DMS114 treated with DMSO at 0.1 percent for 48 hours (cell line): ENCODE data around the gene LRP6.

Source experiments
- DNase-seq: peaks from one replicate; lab custom pipeline; 2025; ENCODE audit not compliant: unreplicated experiment; lab: John Stamatoyannopoulos, UW

LRP6 gene

GRCh38 chr12:12216349-12217017 lies 50.4 kb downstream of the LRP6 start:
- DNase-seq, result no peak

GRCh38 chr12:12214635-12215131 lies 52.2 kb downstream of the LRP6 start:
- no peak for DNase-seq

- no peak for DNase-seq
Measured at GRCh38 chr12:12214201-12214600, 52.6 kb downstream of the LRP6 start.

- DNase-seq, result no peak
Measured at GRCh38 chr12:12212769-12213168, 54.1 kb downstream of the LRP6 start.

GRCh38 chr12:12210983-12211382 lies 55.9 kb downstream of the LRP6 start:
- DNase-seq, result no peak

GRCh38 chr12:12210416-12210815 lies 56.4 kb downstream of the LRP6 start:
- no peak for DNase-seq

- DNase-seq, result no peak
Measured at GRCh38 chr12:12209675-12210074, 57.2 kb downstream of the LRP6 start.

- no peak for DNase-seq
Measured at GRCh38 chr12:12209043-12209442, 57.8 kb downstream of the LRP6 start.

GRCh38 chr12:12207746-12208145 lies 59.1 kb downstream of the LRP6 start:
- no peak for DNase-seq

GRCh38 chr12:12206776-12207388 lies 60.0 kb downstream of the LRP6 start:
- DNase-seq, result no peak

GRCh38 chr12:12202747-12203146 lies 64.1 kb downstream of the LRP6 start:
- no peak for DNase-seq

GRCh38 chr12:12202105-12202504 lies 64.7 kb downstream of the LRP6 start:
- no peak for DNase-seq

- no peak for DNase-seq
Measured at GRCh38 chr12:12201274-12201758, 65.5 kb downstream of the LRP6 start.

- DNase-seq, result no peak
Measured at GRCh38 chr12:12200363-12200762, 66.5 kb downstream of the LRP6 start.

GRCh38 chr12:12198124-12198523 lies 68.7 kb downstream of the LRP6 start:
- DNase-seq, result no peak

- DNase-seq, result no peak
Measured at GRCh38 chr12:12197128-12197527, 69.7 kb downstream of the LRP6 start.

- no peak for DNase-seq
Measured at GRCh38 chr12:12195516-12195915, 71.3 kb downstream of the LRP6 start.

GRCh38 chr12:12195081-12195480 lies 71.8 kb downstream of the LRP6 start:
- no peak for DNase-seq

GRCh38 chr12:12194206-12194605 lies 72.6 kb downstream of the LRP6 start:
- DNase-seq, result no peak

GRCh38 chr12:12191008-12191407 lies 75.8 kb downstream of the LRP6 start:
- no peak for DNase-seq

- no peak for DNase-seq
Measured at GRCh38 chr12:12190087-12190809, 76.6 kb downstream of the LRP6 start.

GRCh38 chr12:12185414-12185813 lies 81.4 kb downstream of the LRP6 start:
- no peak for DNase-seq
